SKM-1 (cell line): Measurements from ENCODE around the gene ECT2.
A peak's percentile ranks its signal among the peaks of the same experiment; 100 is the strongest.
"Not testable (repeated sequence)": the region's sequence is repeated elsewhere in the genome, so short reads cannot be mapped to it uniquely, and the experiment has no call there.

Experiments used
- DNase-seq: peaks from one replicate; lab custom pipeline; 2025; ENCODE audit not compliant: unreplicated experiment; lab: John Stamatoyannopoulos, UW

Gene ECT2

DNA sequence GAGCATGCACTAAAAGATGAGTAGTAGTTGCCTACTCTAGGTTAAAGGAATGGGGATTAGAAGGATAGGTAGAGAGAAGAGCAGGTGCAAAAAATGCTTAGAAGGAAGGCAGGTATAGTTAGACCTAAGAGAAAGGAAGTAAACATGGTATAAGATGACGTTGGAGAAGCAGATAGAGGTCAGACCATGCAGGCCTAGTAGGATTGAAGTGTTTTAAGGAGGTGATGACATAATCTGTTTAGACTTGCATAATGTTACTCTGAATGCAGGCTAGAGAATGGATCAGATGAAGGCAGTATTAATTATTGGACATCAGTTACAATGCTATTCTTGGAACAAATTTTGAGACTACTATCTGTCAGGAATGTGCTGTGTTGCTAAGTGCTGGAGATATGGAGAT lies 11.1 kb upstream of the ECT2 start:
- DNase-seq: no peak

DNA sequence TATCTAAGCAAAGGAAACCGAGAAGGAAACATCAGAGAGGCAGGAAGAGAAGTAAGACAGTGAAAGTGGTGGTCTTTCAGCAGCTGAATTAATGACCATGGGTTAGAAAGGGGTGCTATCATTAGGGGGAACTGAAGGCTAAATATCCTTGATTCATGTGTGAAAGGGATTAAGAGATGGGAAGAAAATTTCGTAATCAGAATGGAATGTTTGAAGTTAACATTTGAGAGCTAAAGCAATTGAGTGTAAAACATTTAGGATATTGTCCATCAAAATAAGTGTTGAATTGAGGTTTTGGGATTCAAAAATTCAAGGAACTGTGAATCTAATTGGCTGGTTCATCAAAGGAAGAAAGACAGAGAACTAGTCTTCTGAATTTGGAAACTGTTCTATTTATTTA lies 4.1 kb upstream of the ECT2 start:
- DNase-seq: no peak

DNA sequence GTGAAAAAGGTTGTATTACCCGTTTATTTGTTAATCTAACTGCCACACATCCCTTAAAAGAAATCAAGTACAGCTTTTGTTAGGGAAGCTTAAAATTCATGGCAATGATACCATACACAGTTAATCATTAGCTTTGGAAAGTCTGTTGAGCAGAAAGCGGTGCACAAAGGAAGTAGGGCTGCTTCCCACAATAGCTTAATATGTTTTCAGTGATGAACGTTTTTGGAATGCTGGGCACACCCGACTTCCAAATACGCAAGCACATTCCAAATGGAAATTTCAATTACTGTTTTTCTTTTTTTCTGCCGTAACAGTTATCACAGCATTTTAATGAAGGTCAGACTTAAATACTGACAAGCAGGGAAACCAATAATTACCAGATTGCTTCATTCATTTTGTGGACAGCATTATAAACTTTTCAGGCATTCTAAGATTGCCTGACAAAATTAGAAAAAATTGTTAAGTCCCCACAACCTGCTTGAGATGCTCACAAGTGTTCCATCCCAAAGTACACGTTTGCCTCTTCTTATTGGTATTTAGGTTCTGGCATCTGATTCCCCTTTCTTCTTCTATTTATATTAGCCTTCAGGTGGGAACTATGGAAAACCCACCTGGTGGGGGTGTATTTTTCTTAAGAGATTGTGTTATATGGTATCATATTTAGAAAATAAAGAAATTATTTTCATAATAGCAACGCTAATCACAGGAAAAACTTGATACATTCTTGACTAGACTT lies 1.1 kb upstream of the ECT2 start:
- DNase-seq: no peak

DNA sequence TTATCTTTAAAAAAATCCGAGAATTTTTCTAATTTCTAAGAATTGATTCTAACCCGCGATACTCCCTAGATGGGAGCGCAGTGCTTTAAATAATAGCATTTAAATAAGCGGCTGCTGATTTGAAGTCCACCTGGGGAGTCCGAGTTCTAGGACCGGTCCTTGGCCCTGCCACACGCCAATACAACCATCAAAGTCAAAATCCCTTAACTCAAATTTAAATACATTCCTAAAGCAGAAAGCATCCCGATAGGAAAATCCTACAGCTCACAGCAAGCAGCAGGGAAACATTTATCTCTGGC lies 508 bp upstream of the ECT2 start:
- no peak for DNase-seq

DNA sequence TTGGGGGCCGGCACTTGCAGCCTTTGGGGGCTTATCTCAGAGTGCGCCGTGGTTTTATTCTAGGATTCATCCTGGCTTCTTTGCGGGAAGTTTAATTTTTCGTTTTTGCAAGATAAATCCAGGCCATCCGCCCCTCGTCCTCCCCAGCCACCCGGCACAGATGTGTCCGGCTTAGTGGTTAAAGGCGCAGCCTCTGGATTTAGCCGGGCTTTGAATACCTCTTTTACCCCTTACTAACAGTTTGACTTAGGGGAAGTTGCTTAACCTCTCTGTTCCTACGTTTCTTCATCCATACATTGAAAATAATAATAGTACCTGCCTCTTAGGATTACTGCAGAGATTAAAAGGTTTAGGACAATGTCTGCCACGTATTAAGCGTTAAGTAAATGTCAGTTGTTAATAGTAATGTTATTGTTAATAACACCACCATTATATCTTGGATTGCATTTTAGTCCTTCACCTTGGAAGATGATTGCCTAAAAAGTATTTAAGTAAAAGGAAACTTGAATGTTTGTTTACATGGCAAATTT lies 714 bp downstream of the ECT2 start:
- peak; percentile 80 for DNase-seq

DNA sequence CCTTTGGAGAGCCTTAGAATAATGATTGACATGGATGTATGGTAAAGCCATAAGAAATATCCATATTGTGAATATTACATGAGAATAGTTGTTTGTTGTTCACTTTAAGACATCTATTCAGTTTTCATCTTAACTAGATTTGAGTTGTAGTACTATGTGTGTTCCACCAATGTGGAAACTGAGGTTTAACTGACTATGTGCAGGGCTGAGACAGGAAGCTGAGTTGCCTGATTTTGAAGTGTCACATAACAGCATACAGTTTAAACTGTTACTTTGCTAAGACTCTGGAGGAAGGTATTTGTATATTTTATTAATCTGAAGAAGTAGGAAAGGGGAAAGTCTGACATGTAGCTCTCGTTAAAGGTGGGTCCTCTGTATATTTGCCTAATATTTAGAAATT lies 2.1 kb downstream of the ECT2 start:
- no peak for DNase-seq

DNA sequence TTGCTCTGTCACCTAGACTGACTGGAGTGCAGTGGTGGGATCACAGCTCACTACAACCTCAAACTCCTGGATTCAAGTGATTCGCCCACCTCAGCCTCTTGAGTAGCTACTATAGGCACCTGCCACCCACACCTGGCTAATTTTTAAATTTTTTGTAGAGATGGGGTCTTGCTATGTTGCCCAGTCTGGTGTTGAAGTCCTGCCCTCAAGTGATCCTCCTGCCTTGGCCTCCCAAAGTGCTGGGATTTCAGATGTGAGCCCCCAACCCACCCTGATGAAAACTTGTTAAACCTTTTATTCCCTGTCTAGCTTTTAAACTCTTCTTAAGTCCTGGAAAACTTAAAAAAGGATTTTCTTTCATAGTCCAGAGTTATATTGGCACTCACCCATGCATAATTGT lies 2.6 kb downstream of the ECT2 start:
- DNase-seq: no peak

DNA sequence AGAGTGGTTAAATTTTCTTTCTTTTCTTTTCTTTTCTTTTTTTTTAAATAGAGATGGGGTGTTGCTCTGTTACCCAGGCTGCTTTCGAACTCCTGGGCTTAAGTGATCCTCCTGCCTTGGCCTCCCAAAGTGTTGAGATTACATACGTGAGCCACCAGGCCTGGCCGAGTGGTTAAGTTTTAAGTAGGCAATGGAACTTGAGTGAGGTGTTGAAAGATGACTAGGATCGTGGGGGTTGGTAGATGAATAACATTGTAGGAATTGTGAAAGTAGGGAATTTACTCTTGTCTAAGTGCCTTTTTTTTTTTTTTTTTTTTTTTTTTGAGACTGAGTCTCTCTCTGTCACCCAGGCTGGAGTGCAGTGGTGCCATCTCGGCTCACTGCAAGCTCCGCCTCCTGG lies 9.9 kb downstream of the ECT2 start:
- not testable (repeated sequence) for DNase-seq

DNA sequence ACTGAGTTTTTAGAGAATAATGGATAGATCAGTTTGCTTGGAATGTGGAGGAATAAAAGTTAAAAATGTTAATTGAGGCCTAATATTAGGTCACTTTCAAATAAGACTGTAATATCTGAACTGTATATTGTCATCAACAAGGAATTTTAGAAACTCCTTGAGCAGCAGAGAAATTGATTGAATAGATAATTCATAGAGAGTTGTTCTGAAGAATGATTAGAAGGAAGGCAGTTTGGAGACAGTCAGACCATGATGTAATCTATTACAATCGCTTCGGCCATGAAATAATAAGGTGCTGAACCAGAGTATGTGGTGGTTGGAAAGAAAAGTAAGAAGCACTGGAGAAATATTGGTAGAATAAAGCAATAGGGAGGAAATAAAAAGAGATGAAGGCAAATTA lies 15.7 kb downstream of the ECT2 start:
- no peak for DNase-seq

DNA sequence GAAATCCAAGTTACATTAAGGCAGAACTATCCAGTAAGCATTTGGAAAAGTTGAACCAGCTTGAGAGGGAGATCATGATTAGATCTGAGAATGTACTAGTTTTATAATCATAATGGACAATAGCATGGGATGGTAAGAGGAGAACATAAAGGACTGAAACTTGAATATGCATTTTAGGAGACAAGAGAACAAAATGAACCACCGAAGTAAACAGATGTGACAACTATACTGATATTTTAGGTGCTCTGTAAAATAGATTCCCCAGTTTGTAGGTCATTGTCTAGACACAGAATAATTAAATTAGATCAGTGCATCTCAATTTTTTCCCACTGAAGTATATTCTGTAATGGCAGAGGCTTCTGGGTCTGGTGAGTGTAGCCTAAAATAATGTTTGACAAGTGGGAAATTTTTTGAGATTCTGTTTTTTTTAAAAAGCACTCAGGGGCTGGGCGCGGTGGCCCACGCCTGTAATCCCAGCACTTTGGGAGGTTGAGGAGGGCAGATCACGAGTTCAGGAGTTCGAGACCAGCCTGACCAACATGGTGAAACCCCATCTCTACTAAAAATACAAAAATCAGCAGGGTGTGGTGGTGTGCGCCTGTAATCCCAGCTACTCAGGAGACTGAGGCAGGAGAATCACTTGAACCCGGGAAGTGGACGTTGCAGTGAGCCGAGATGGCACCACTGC lies 16.3 kb downstream of the ECT2 start:
- DNase-seq: no peak

DNA sequence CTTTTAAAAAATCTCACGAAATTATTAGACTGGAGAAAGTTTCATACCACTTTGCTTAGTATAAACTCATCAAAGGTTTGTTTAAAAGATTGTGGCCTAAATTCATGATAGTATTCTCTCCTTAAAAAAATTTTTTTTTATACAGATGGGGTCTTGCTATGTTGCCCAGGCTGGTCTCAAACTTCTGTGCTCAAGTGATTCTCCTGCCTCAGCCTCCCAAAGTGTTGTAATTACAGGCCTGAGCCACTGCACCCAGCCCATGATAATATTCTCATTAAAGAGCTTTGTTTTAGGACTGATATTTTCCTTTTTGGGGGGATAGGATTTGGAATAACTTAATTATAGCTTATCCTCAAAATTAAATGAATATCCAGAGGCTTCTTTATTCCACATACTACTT lies 19.9 kb downstream of the ECT2 start:
- DNase-seq: no peak

DNA sequence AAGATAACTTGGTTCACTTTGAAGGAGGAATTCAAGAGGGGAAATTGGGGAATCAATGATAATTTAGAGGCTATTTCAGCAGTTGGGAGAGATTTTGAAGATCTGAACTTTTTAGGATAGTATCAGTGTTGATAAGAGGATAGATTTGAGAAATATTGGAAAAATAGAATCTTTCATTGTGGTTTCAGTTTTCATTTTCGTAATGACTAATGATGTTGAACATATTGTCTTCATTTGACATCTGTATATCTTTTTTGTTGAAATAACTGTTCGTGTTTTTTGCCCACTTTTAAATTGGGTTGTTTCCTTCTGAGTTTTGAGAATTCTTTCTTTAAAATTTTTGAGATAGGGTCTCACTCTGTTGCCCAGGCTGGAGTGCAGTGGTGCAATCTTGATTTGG lies 21.1 kb downstream of the ECT2 start:
- DNase-seq: no peak

DNA sequence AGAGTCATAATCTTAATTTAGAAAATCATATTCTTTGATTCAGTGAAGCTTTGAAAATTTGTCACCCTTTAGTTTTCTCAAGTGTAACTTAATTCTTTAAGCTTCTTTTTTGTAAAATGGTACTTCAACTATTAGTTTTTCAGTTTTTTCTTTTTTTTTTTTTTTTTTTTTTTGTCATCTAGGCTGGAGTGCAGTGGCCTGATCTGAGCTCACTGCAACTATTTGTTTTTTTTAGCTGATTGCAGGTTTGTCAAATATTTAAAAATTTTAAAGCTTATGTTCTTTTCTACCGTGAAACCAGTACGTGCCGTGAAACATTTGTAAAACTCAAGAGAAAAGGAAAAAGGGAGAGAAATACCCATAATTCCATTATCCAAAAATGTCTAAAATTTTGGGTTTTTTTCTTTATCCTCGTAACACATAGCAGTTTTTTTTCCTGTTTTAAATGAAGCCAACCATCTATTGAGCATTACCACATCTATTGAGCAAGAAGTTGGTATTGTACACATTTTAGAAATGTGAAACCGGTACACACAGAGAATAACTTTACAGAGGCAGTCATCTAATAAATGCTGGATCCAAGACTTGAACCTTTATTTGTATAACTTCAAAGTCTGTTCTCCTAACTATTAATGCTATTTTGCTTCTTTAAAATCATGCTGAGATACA lies 25.7 kb downstream of the ECT2 start:
- DNase-seq: no peak

DNA sequence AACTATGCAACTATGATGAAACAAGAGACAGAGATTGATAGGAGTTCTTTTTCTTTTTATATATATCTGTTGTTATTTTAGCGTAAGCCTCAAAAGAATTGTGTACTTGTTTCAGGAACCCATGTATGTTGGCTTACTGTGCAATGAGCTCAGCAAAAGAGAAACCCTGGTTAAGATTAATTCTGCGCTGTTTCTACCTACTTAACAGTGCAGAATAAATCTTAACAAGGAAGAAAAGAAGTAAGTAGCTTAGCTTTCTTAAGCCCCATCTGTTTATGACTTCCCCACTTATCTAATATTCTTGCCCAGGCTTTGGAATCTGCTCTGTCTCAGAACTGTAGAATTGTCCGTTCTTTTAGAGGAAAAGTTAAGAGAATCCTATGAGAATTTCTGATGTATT lies 27.4 kb downstream of the ECT2 start:
- no peak for DNase-seq

DNA sequence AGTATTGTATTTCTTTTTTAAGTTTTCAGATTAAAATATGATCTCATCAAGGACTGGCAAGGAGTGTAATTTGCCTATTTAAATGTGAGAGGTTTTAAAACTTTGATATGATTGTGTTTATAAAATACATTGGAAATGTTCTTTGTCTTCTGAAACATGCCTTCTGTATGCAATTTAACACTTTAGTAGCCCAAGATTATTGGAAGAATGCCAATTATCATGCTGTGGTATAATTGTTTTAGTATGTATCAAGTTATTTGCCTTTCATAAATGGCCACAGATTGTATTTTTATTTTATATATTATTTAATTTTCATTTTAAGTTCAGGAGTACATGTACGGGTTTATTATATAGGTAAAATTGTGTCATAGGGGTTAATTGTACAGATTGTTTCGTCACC lies 31.7 kb downstream of the ECT2 start:
- DNase-seq: no peak

DNA sequence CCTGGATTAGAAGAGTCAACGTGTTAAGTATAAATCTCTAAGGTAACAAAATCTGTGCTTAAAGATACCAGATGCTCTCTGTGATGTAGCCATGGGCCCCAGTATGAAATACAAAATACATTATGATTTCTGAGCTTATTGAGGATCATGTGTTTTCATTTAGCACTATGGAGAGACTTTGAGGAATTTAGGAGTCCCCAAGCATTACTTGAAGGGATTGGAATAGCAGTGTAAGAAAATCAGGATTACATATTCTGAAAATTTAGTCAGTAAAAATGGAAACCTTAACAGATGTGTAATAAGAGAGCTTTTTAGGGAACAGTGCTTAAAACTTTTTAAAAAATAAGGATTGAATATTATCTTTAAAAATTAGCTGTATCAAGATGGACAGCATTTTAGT lies 35.5 kb downstream of the ECT2 start:
- DNase-seq: no peak

DNA sequence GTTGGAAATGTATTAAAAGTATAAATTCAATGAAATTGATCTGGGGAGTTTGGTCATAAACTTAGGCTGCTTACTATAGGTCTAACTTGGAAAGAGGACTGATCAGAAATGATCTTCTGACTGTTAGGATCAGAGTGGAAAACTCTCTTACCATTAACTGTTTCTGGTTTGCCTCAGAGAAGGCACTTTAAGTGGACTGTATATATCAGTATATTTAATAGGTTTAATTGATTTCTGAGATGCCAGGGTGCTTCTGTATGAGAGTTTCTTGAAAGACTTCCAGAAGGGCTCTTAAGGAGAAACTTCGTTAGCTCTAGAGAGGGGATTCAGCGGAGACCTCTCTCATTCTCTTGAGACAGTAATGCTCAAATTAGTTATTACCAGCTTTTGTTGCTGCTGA lies 36.5 kb downstream of the ECT2 start:
- no peak for DNase-seq

DNA sequence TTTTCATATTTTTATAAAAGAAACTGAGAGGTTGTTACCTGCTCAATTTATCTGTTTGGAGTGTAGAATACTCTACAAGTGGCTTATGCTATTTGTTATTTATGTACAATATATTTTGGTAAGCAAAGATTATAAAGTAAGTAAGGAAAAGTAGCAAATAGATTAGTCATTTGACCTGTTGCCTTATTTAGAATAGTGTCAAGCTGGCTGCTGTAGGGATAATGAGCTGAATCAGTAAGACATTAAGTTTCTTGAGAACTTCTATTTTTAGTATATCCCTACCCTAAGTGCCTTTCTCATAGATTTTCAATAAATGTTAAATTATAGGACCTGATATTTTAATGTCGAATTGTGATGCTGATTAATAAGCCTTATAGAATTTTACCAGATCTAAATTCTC lies 37.2 kb downstream of the ECT2 start:
- DNase-seq: no peak

DNA sequence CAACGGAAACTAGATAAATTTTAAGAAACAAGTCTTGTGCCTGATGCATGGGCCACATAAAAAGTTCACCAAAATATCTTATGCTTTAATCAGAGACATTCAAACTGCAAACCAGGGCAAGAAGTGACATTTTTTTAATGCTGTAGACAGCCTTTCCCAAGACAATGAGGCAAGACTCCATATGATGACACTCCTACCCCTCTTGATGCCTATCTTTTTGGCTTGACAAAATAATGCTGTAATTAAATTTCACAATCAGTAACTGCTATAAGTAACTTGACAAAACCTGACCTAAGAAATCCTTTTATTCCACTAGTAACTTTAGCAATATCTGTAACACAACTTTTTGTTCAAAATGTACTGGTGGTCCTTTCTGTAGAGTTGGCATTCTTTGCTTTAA lies 48.7 kb downstream of the ECT2 start:
- DNase-seq: no peak

DNA sequence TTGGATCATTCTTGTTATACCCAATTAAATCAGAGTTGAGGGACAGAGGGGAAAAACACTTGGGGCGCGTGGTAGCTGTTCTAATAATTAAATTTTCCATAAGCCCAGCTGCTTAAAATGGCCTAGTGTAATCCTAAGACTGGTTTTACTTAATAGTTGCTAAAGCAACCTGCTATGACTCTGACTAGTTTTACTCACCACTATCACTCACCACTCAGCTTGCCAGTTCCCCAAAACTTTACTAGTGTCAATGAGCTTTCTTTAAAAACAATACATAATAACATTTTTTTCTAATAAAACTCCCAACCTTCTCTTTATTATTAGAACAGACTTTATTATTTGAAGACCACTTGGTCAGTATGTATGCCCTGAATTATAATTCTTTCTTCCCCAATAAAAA lies 49.6 kb downstream of the ECT2 start:
- no peak for DNase-seq

DNA sequence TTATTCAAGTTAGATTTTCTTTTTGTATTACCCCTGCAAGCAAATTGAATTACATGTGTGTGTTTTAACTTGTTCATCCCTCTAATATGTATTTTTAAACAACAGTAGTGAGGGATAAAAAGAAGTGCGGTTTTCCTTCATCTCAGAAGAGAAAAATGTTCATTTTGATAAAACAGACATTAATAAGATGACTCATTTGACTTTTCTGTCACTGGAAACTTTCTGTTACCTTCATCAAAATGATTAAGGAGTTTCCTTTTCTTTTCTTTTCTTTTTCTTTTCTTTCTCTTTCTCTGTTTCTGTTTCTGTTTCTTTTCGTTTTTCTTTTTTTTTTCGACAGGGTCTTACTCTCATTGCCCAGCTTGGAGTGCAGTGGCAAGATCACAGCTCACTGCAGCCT lies 53.0 kb downstream of the ECT2 start:
- DNase-seq: no peak

DNA sequence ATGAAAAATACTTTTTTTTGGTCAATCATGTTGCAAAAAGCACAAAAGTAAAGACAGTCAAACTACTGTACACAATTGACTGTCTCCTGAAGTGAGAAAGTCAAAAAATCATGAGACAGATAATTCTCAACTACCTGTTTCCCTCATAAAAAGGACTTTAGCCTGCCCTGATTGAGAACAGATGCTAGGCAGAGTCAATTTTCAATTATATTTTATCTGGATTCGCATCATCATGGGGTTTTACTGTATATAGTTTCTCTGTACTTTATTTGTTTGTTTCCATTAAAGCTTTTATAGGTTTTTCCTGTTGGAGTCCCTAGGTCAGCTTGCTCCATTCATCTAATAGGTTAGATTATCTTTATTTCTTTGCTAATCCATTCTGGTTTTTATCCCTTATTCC lies 53.8 kb downstream of the ECT2 start:
- no peak for DNase-seq
